ENCODE data around the gene UPF3A. TPM values are rescaled to one million over a fixed set of nuclear protein-coding genes. Genes with fewer than 3 reads are reported as not detected.
"Not testable (repeated sequence)": the region's sequence is repeated elsewhere in the genome, so short reads cannot be mapped to it uniquely, and the experiment has no call there.

The UPF3A gene
- total RNA-seq, 2 experiments from 2014 or later = 63.8 to 68.7 TPM

DNA sequence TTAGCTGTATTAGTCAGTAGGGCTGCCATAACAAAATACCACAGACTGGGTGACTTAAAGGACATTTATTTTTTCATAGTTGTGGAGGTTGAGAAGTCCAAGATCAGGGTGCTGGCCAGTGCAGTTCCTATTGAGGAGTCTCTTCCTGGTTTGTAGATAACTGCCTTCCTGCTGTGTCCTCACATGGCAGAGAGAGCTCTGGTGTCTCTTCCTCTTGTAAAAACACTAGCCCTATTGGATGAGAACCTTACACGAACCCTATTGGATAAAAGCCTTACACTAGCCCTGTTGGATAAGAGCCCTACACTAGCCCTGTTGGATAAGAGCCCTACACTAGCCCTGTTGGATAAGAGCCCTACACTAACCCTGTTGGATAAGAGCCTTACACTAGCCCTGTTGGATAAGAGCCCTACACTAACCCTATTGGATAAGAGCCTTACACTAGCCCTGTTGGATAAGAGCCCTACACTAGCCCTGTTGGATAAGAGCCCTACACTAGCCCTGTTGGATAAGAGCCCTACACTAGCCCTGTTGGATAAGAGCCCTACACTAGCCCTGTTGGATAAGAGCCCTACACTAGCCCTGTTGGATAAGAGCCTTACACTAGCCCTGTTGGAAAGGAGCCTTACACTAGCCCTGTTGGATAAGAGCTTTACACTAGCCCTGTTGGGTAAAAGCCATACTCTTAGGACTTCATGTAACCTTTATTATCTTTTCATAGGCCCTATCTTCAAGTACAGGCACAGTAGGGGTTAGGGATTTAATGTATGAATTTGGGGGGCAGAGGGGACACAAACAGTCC is 29.6 kb upstream of the UPF3A start:
- peaks cover 27% of the 10 kb centered on the region for H3K36me3 Mint-ChIP-seq
- H3K27ac Mint-ChIP-seq; H3K4me3 Mint-ChIP-seq; H3K9me3 Mint-ChIP-seq; H3K4me1 Mint-ChIP-seq; ATAC-seq (ENCODE audit: low read depth); DNase-seq; H3K27me3 Mint-ChIP-seq: not testable (repeated sequence)
- POLR2A ChIA-PET = interaction anchor here (0.6 kb wide), 1 partner anchor 13 kb away, joined by 3 read pairs; no protein-coding TSS in a partner anchor

DNA sequence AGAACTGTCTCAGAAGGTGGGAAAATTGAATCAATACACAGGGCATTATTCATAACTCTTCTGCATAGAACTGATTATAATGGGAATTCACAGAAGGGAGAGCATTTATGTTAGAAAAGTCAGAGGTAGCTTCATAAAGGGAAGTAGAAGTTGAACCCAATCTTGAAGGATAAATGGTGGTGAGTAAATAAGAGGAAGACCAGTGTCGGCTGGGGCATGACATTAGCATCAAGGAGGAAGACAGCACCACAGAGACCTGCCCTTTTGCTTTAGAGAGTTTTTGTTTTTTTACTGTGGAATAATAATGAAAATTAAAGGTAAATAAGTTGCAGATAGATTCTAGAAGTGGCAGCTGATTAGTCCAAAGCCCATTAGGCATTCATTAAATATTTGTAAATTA is 24.9 kb upstream of the UPF3A start:
- H3K4me3 Mint-ChIP-seq = no peak overlapping the region
- peaks cover 12% of the 10 kb centered on the region for H3K4me1 Mint-ChIP-seq
- no peak overlapping the region for H3K27ac Mint-ChIP-seq
- POLR2A ChIA-PET = no interaction called here
- no peak for DNase-seq
- H3K36me3 Mint-ChIP-seq = peaks cover 39% of the 10 kb centered on the region
- no peak for ATAC-seq (ENCODE audit: low read depth)
- no peaks in the 10 kb centered on the region for H3K9me3 Mint-ChIP-seq
- no peaks in the 10 kb centered on the region for H3K27me3 Mint-ChIP-seq

DNA sequence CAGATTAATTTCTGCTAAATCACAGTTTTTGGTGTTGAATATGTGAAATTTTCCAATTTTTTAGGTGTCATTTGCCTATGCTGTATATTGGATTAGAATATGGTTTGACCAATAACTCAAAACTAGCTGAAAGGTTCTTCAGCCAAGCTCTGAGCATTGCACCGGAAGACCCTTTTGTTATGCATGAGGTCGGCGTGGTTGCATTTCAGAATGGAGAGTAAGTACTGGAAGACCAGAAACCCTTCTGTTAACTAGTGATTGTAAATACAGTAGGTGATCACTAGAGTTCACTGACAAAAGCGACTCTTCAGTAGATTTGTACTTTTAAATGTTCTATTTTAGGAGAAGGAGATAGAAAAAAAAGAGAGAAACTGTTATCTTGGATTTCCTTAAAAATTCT is 24.4 kb upstream of the UPF3A start:
- no peak overlapping the region for H3K4me3 Mint-ChIP-seq
- no peak overlapping the region for H3K27ac Mint-ChIP-seq
- POLR2A ChIA-PET = no interaction called here
- no peaks in the 10 kb centered on the region for H3K9me3 Mint-ChIP-seq
- H3K36me3 Mint-ChIP-seq = peaks cover 39% of the 10 kb centered on the region
- ATAC-seq (ENCODE audit: low read depth) (no peak), DNase-seq (no peak)
- H3K4me1 Mint-ChIP-seq = peaks cover 15% of the 10 kb centered on the region
- H3K27me3 Mint-ChIP-seq = no peaks in the 10 kb centered on the region

DNA sequence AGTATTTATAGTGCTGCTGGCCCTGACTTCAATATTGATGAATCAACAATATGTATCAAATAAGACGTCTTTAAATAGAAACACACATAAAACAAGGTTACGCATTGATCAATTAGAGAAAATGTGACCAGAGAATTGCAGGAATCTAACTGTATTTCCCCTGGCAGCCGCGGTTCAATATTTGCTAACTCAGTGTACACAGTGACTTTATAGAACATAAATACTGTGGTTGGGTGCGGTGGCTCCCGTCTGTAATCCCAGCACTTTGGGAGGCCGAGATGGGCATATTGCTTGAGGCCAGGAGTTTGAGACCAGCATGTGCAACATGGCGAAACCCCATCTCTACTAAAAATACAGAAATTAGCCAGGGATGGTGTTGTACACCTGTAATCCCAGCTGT is 22.8 kb upstream of the UPF3A start:
- Mint-ChIP-seq H3K27ac (no peak overlapping the region), H3K9me3 (no peaks in the 10 kb centered on the region), H3K4me1 (peaks cover 29% of the 10 kb centered on the region), H3K36me3 (peaks cover 49% of the 10 kb centered on the region), H3K27me3 (no peaks in the 10 kb centered on the region), H3K4me3 (no peak overlapping the region)
- ATAC-seq (ENCODE audit: low read depth) (no peak), DNase-seq (no peak)
- POLR2A ChIA-PET = no interaction called here

DNA sequence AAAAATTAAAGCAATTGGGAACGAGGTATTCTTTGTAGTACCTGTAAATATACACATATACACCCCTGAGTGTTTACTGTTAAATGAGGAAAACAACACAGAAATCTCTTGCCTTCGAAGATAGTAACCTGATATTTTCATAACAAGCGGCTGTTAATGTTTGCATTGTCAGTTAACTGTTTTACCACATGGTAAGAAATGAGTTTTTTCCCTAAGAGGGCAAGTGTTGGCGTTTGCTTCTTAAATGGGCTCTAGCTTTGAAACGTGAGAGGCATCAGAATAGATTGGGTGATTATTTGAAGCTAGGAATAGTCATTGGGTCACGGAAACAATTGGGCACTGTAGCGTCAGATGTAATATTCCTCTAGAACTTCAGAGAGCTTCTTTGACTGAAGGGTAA is 22.0 kb upstream of the UPF3A start:
- no peak for ATAC-seq (ENCODE audit: low read depth)
- peaks cover 49% of the 10 kb centered on the region for H3K36me3 Mint-ChIP-seq
- H3K4me3 Mint-ChIP-seq = no peak overlapping the region
- H3K27me3 Mint-ChIP-seq = no peaks in the 10 kb centered on the region
- no peaks in the 10 kb centered on the region for H3K9me3 Mint-ChIP-seq
- POLR2A ChIA-PET = no interaction called here
- peaks cover 32% of the 10 kb centered on the region for H3K4me1 Mint-ChIP-seq
- no peak for DNase-seq
- H3K27ac Mint-ChIP-seq = no peak overlapping the region

DNA sequence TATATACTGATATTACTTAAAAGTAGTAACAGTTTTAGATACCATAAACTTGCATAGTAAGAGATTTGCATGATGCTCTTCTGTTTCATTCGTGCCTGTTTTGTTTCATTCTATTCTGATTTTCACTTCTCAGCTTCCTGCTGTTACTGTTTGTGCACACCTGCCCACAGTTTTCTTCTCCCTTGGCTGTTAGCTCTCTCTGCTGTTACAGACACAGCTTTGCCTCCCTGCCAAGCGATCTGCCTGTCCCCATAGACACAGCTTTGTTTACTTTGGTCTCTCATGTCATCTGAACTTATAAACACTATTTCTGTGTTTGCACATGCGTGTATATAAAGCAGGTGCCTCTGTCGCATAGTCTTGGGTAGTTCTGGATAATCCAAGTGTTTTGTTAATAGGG is 21.4 kb upstream of the UPF3A start:
- no peaks in the 10 kb centered on the region for H3K27me3 Mint-ChIP-seq
- H3K4me1 Mint-ChIP-seq = peaks cover 32% of the 10 kb centered on the region
- ATAC-seq (ENCODE audit: low read depth) = no peak

DNA sequence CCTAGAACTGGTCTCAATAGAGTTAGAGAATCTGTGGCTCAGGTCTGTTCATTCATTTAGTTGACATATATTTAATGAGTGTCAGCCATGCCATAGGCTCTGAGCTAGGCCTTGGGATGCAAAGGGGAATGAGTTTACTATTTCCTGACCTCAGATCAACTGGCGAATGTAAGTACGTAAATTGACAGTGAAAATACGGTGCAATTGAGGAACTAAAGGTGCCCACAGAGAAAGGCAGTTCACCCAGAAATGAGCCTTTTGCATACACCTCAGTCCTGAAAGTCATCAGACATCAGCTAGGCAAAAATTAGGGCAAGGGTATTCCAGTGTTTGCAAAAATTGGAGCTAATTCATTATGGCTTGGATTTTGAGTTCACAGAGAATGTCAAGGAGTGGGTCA is 20.6 kb upstream of the UPF3A start:
- Mint-ChIP-seq H3K4me1 (peaks cover 32% of the 10 kb centered on the region), H3K27ac (no peak overlapping the region), H3K9me3 (no peaks in the 10 kb centered on the region), H3K27me3 (no peaks in the 10 kb centered on the region), H3K36me3 (peaks cover 41% of the 10 kb centered on the region), H3K4me3 (no peak overlapping the region)
- ATAC-seq (ENCODE audit: low read depth) (no peak), DNase-seq (no peak)
- POLR2A ChIA-PET = no interaction called here

More for the DNA sequence above, 21.4 kb upstream of the UPF3A start:
- no peak for DNase-seq
- Mint-ChIP-seq H3K36me3 (peaks cover 43% of the 10 kb centered on the region), H3K27ac (peak overlapping the region; percentile 49), H3K9me3 (no peaks in the 10 kb centered on the region), H3K4me3 (no peak overlapping the region)
- POLR2A ChIA-PET = no interaction called here

DNA sequence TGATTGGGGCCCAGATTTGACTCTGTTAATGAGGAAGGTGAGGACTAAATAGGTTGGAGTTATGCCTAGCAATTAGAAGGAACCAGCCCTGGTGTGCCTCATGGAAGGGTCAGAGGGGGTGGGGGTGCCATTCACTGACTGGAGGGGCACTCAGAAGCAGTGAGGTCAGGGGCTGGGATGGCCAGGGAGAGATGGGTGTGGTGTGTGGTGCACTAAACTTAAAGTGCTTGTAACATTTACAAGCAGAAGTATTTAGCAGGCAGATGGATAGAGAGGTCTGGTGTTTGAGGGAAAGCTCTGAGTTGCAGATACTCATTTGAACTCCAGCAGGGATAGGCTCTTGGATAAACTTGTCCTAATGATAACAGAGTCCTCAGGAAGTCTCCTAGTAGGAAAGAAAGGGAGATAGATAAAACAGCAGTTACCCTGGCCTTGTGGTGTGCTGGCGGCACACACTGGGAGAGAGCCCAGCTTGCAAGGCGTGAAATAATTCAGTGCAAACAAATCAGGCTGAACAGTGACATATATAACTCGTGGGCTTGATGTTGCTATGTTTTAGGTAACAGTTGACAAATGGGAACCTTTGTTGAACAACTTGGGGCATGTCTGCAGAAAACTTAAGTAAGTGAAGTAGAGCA is 20.0 kb upstream of the UPF3A start:
- ATAC-seq (ENCODE audit: low read depth) (no peak), DNase-seq (no peak)
- POLR2A ChIA-PET = no interaction called here
- Mint-ChIP-seq H3K27me3 (no peaks in the 10 kb centered on the region), H3K27ac (no peak overlapping the region), H3K4me1 (peaks cover 31% of the 10 kb centered on the region), H3K9me3 (no peaks in the 10 kb centered on the region), H3K4me3 (no peak overlapping the region), H3K36me3 (peaks cover 41% of the 10 kb centered on the region)

DNA sequence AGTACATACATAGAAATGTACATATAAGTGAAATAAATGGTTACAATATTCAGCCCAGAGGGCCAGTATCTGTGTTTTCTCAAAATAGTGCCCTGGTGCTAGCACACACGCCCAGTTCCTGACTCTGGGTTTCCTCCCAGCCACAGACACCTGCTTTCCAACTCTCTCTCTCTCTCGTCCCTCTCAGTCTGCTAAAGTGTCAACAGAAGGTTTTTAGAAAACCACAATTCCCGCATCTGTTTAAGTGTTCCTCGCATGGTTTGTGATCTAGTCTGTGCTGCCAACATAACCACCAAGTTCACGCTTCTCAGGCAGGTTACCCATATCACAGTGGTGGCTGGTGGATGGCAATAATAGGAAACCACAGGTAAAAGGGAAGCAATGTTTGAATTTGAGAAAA is 17.8 kb upstream of the UPF3A start:
- Mint-ChIP-seq H3K9me3 (peaks cover 4% of the 10 kb centered on the region), H3K27ac (peak overlapping the region; percentile 86), H3K4me3 (peak overlapping the region; percentile 69), H3K27me3 (no peaks in the 10 kb centered on the region), H3K36me3 (peaks cover 52% of the 10 kb centered on the region), H3K4me1 (peaks cover 38% of the 10 kb centered on the region)
- DNase-seq (no peak), ATAC-seq (ENCODE audit: low read depth) (peak; percentile 45)
- POLR2A ChIA-PET = no interaction called here

DNA sequence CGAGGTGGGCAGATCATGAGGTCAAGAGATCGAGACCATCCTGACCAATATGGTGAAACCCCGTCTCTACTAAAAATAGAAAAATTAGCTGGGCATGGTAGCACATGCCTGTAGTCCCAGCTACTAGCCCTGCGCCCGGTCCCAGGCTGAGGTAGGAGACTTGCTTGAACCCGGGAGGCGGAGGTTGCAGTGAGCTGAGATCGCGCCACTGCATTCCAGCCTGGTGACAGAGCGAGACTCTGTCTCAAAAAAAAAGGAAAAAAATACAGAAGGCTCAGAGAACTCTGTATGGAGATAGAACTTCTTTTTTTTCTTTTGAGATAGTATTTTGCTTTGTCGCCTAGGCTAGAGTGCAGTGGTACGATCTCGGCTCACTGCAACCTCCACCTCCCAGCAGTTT is 17.1 kb upstream of the UPF3A start:
- H3K27me3 Mint-ChIP-seq; H3K27ac Mint-ChIP-seq; POLR2A ChIA-PET; H3K4me3 Mint-ChIP-seq; H3K9me3 Mint-ChIP-seq; DNase-seq; ATAC-seq (ENCODE audit: low read depth): not testable (repeated sequence)
- Mint-ChIP-seq H3K36me3 (peaks cover 57% of the 10 kb centered on the region), H3K4me1 (peaks cover 41% of the 10 kb centered on the region)

DNA sequence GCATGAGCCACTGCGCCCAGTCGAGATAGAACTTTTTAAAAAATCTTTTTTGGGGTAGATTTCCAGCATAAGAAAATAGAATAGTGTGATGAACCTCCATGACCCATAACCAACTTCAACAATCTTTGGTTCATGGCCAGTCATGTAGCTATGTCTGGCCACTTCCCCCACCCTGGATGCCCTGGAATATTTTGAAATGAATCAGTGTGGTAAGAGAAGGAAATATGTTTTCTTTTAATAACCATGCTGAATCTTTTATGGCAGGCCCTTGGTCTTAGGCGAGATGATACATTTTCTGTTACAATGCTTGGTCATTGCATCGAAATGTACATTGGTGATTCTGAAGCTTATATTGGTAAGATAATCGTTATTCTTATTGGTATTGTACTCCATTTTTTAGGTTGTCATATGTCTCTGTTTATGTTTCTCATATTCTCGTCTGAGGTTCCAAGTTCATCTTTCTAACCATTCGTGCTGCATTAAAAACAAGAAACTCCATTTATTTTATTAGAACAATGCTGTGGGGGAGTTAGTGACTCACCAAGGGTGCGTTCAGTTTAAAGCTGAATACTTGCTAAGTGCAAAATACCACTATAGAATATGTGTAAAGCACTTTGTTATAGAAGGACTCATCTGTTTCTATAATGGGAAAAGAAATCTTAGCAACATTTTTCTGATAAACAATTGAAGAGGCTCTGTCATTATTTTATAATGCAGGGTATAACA is 16.4 kb upstream of the UPF3A start:
- Mint-ChIP-seq H3K4me3 (no peak overlapping the region), H3K36me3 (peaks cover 55% of the 10 kb centered on the region), H3K27me3 (no peaks in the 10 kb centered on the region), H3K4me1 (peaks cover 40% of the 10 kb centered on the region), H3K9me3 (peaks cover 4% of the 10 kb centered on the region), H3K27ac (no peak overlapping the region)
- POLR2A ChIA-PET = no interaction called here
- ATAC-seq (ENCODE audit: low read depth) (no peak), DNase-seq (no peak)

DNA sequence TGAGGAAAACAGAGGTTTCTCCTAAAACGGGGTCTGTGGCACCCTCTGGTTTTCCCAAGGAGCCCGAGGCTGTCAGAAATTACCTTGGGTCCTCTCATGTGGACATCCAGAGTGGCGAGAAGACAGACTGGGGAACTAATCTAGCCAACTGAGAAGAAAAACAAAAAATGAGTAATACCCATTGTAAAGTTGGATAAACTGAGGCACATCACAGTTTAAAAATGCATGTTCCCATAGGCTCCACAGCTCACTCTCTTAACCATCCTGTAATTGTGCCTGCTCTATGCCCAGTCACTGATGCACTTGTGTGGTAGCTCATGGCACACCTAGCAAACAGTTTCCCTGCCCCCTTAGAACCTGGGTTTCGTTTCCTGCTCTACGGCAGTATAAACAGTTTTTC is 15.2 kb upstream of the UPF3A start:
- DNase-seq (no peak), ATAC-seq (ENCODE audit: low read depth) (no peak)
- Mint-ChIP-seq H3K4me3 (no peak overlapping the region), H3K27me3 (no peaks in the 10 kb centered on the region), H3K9me3 (peaks cover 4% of the 10 kb centered on the region), H3K36me3 (peaks cover 51% of the 10 kb centered on the region), H3K4me1 (peaks cover 34% of the 10 kb centered on the region), H3K27ac (no peak overlapping the region)
- POLR2A ChIA-PET = no interaction called here

DNA sequence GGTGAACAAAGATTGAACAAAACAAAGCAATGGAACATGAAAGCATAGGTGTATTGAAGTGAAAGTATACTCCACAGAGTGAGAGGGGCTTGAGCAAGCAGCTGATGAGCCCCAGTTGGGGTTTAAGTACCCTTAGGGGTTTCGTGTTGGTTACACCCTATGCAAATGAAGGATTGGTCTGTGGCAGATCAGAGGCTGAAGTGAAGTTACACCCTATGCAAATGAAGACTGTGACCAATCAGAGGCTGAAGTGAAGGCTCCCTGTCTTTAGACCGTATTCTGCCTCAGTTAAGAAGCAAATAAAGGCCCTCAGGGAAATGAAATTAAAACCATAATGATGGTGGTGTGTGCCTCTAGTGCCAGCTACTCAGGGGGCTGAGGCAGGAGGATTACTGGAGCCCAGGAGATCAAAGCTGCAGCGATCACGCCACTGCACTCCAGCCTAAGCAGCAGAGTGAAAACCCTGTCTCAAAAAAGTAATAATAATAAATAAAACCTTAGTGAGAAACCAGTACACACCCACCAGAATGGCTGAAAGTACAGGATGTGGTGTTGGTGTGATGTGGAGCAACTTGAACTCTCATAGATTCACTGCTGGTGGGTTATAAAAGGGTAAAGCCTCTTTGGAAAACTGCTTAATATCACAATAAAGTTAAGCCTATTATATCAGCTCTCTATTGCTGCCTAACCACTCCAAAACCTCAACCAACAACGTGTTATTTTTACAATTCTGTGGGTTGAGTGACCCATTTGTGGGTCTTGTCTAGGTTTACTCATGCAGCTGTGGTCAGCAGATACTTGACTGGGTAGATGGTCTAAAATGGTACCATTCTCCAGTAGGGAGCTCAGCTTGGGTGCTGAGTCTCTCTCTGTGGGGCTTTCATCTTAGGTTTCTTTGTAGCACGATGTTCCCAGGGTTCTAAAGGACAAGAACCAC is 12.8 kb upstream of the UPF3A start:
- peak; percentile 76 for ATAC-seq (ENCODE audit: low read depth)
- DNase-seq = no peak
- POLR2A ChIA-PET = no interaction called here
- peak overlapping the region; percentile 17 for H3K27ac Mint-ChIP-seq
- peak overlapping the region; percentile 12 for H3K4me3 Mint-ChIP-seq
- H3K27me3 Mint-ChIP-seq = no peaks in the 10 kb centered on the region
- H3K36me3 Mint-ChIP-seq = peaks cover 51% of the 10 kb centered on the region
- peaks cover 4% of the 10 kb centered on the region for H3K9me3 Mint-ChIP-seq
- H3K4me1 Mint-ChIP-seq = peaks cover 14% of the 10 kb centered on the region
